Tibial artery (tissue), 4 donors: Measurements from ENCODE around the gene DPP7.
A peak's percentile ranks its signal among the peaks of the same experiment; 100 is the strongest.

Experiments used
- DNase-seq, 2 donors: peaks; one replicate each; pipeline ENCODE4 v3.0.0-alpha.2; 2019
- H3K27ac ChIP-seq, 2 donors: fragments of 200-600 bp; sonication (generic) in 1 of 2; 1 replicate in 1 of 2; 2 replicates in 1 of 2; pipeline ENCODE4 v1.5.1; 2018 to 2019; ENCODE audit warnings: mild to moderate bottlenecking in 1 of 2
- H3K27me3 ChIP-seq, 2 donors: fragments of 200-600 bp; sonication (generic) in 1 of 2; one replicate each; pipeline versions ENCODE4 v1.5.1 to v1.6.0; 2016 to 2019
- H3K36me3 ChIP-seq, 3 donors: fragments of 200-600 bp; sonication (generic) in 2 of 3; one replicate each; pipeline ENCODE4 v1.5.1; 2016 to 2019; ENCODE audit warnings: mild to moderate bottlenecking in 2 of 3
- H3K4me1 ChIP-seq, 4 donors: fragments of 200-600 bp; sonication (generic) in 2 of 4; 1 replicate in 3 of 4; 2 replicates in 1 of 4; pipeline ENCODE4 v1.5.1; 2016 to 2019
- H3K4me3 ChIP-seq, 2 donors: fragments of 200-600 bp; sonication (generic) in 1 of 2; 1 replicate in 1 of 2; 2 replicates in 1 of 2; pipeline ENCODE4 v1.5.1; 2018 to 2019; ENCODE audit warnings: mild to moderate bottlenecking in 2 of 2
- H3K9me3 ChIP-seq, 3 donors: fragments of 200-600 bp; sonication (generic) in 1 of 3; one replicate each; pipeline ENCODE4 v1.5.1; 2016 to 2019
- CTCF ChIP-seq, 2 experiments: fragments of 200-600 bp in 1 of 2; fragments of 450-650 bp in 1 of 2; IDR thresholded peaks; one replicate each; pipeline ENCODE4 v1.5.1; 2017 to 2019; ENCODE audit warnings: antibody characterized with exemption in 2 of 2, mild to moderate bottlenecking in 1 of 2, moderate library complexity in 1 of 2
- intact Hi-C: fragments of 100-400 bp; cut with DNase I; formaldehyde crosslinking; loops from one replicate; pipeline ENCODE4 v1.15.0; 2023; ENCODE audit warnings: low total_unique reads

Gene DPP7

GRCh38 chr9:137089232-137089947 is 25.1 kb downstream of the DPP7 start:
- peaks cover 0 to 44% (median 21%) of the 10 kb centered on the region in 3 donors for H3K36me3 ChIP-seq
- H3K4me3 ChIP-seq = no peak overlapping the region
- no peak for DNase-seq
- H3K4me1 ChIP-seq = peaks cover 0 to 46% (median 14%) of the 10 kb centered on the region in 4 donors
- no peak overlapping the region for H3K27ac ChIP-seq
- intact Hi-C loops = no loop called here
- no peaks in the 10 kb centered on the region for H3K9me3 ChIP-seq
- TF ChIP-seq CTCF (IDR thresholded peaks at IDR 0.05) = no peak
- no peaks in the 10 kb centered on the region for H3K27me3 ChIP-seq

- intact Hi-C loops = no loop called here
- H3K9me3 ChIP-seq = no peaks in the 10 kb centered on the region
- H3K4me3 ChIP-seq = no peak overlapping the region
- DNase-seq = no peak
- H3K36me3 ChIP-seq = peaks cover 0 to 38% (median 21%) of the 10 kb centered on the region in 3 donors
- no peak for TF ChIP-seq CTCF (IDR thresholded peaks at IDR 0.05)
- peaks cover 0 to 46% (median 14%) of the 10 kb centered on the region in 4 donors for H3K4me1 ChIP-seq
- H3K27me3 ChIP-seq = no peaks in the 10 kb centered on the region
- H3K27ac ChIP-seq = no peak overlapping the region
Measured at GRCh38 chr9:137088121-137088520, 26.4 kb downstream of the DPP7 start.

- intact Hi-C loops = no loop called here
- no peak for TF ChIP-seq CTCF (IDR thresholded peaks at IDR 0.05)
- Histone ChIP-seq H3K27me3 (peaks cover 0 to 2% of the 10 kb centered on the region in 2 donors), H3K4me3 (peak overlapping the region; percentile 70 to 75), H3K4me1 (peaks cover 0 to 46% (median 14%) of the 10 kb centered on the region in 4 donors), H3K27ac (peak overlapping the region; percentile 86 to 93), H3K9me3 (no peaks in the 10 kb centered on the region), H3K36me3 (peaks cover 0 to 38% (median 18%) of the 10 kb centered on the region in 3 donors)
- no peak for DNase-seq
Measured at GRCh38 chr9:137087409-137087925, 27.1 kb downstream of the DPP7 start.

- no peak for TF ChIP-seq CTCF (IDR thresholded peaks at IDR 0.05)
- H3K4me3 ChIP-seq = peak within 1 kb of the TSS; percentile 70 to 75
- peak within 1 kb of the TSS; percentile 86 to 93 for H3K27ac ChIP-seq
- H3K27me3 ChIP-seq = peaks cover 0 to 4% of the 10 kb centered on the region in 2 donors
- peak; percentile 97 to 99 for DNase-seq
- H3K9me3 ChIP-seq = no peaks in the 10 kb centered on the region
- peaks cover 0 to 46% (median 14%) of the 10 kb centered on the region in 4 donors for H3K4me1 ChIP-seq
- intact Hi-C loops = no loop called here
- H3K36me3 ChIP-seq = peaks cover 0 to 42% (median 17%) of the 10 kb centered on the region in 3 donors
Measured at GRCh38 chr9:137086531-137087408, 27.8 kb downstream of the DPP7 start, which contains the start of gene MAN1B1. Gene MAN1B1 (plus strand): TSS chr9:137086985. CDS start chr9:137087000, 15 bp downstream.

GRCh38 chr9:137085920-137086530 is 28.5 kb downstream of the DPP7 start:
- intact Hi-C loops = no loop called here
- peak overlapping the region; percentile 70 to 75 for H3K4me3 ChIP-seq
- peaks cover 0 to 46% (median 14%) of the 10 kb centered on the region in 4 donors for H3K4me1 ChIP-seq
- DNase-seq = peak; percentile 42 to 81
- peaks cover 0 to 43% (median 19%) of the 10 kb centered on the region in 3 donors for H3K36me3 ChIP-seq
- no peaks in the 10 kb centered on the region for H3K9me3 ChIP-seq
- peak overlapping the region; percentile 86 to 93 for H3K27ac ChIP-seq
- peaks cover 0 to 5% of the 10 kb centered on the region in 2 donors for H3K27me3 ChIP-seq
- no peak for TF ChIP-seq CTCF (IDR thresholded peaks at IDR 0.05)
